Activated CD4-positive, alpha-beta T cell treated with anti-CD3 and anti-CD28 coated beads, Interleukin-2, amount 10 ng/mL, durations not matched to agents 7 days and 5 days (primary cell): Measurements from ENCODE around the gene SRM. TPM values are rescaled to one million over a fixed set of nuclear protein-coding genes. Genes with fewer than 3 reads are reported as not detected.
"Not testable (repeated sequence)": the region's sequence is repeated elsewhere in the genome, so short reads cannot be mapped to it uniquely, and the experiment has no call there.

Experiments used
- CTCF ChIA-PET: fragments of 350-600 bp; sonication (Branson Sonifier 250); formaldehyde crosslinking; loops from one replicate; lab custom pipeline; 2021; ENCODE audit warnings: antibody characterized with exemption; lab: Charles Lee
- POLR2A ChIA-PET: fragments of 350-600 bp; sonication (Branson Sonifier 250); formaldehyde crosslinking; loops from one replicate; lab custom pipeline; 2021; ENCODE audit warnings: antibody characterized with exemption; lab: Charles Lee
- DNase-seq: peaks from one replicate; pipeline ENCODE4 v3.0.0-alpha.2; 2020
- H3K27ac Mint-ChIP-seq: one replicate; pipeline ENCODE4 v1.8.0; 2021; ENCODE audit warnings: mild to moderate bottlenecking, moderate library complexity, mixed read lengths
- H3K27me3 Mint-ChIP-seq: one replicate; pipeline ENCODE4 v1.8.0; 2021; ENCODE audit warnings: mixed read lengths
- H3K36me3 Mint-ChIP-seq: one replicate; pipeline ENCODE4 v1.8.0; 2021; ENCODE audit warnings: low read depth, mixed read lengths
- H3K4me1 Mint-ChIP-seq: one replicate; pipeline ENCODE4 v1.8.0; 2021; ENCODE audit warnings: mixed read lengths
- H3K4me3 Mint-ChIP-seq: one replicate; pipeline ENCODE4 v1.8.0; 2021; ENCODE audit warnings: mild to moderate bottlenecking, moderate library complexity, mixed read lengths
- H3K9me3 Mint-ChIP-seq: one replicate; pipeline ENCODE4 v1.8.0; 2021; ENCODE audit warnings: mixed read lengths
- total RNA-seq, 2 experiments: library from RNA; stranded (reverse); gene quantifications; one replicate each; pipeline ENCODE4 v1.2.3, GENCODE V29; 2021

SRM gene
- total RNA-seq, 2 experiments from 2014 or later = 88.1 to 93.8 TPM

DNA sequence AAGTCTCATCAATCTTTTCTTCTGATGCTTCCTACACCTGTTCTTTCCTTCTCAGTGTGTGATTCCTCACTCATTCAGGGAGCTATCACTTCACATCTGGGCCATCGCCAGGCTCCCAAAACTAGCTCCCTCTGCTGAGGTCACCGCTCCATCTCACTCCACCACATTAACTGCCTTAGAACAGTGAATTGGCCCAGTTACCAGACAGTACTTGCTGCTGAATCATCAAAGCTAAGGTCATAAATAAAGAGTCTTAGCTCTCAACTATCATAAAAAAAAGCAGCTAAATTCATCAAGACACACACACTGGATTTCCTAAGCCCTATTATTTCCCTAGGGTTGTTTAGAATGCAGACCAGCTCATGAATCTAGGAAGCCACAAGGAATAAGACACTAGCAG is 18.8 kb upstream of the SRM start:
- no peaks in the 10 kb centered on the region for H3K27me3 Mint-ChIP-seq
- H3K27ac Mint-ChIP-seq = no peak overlapping the region
- no peaks in the 10 kb centered on the region for H3K9me3 Mint-ChIP-seq
- ChIA-PET POLR2A (interaction anchor here (0.7 kb wide), 1 partner anchor 8 kb away, joined by 4 read pairs; no protein-coding TSS in a partner anchor), CTCF (interaction anchor here (0.9 to 1.1 kb wide), 5 partner anchors 9 to 41 kb away, joined by 3 to 4 read pairs (median 3); no protein-coding TSS in a partner anchor)
- no peak overlapping the region for H3K4me3 Mint-ChIP-seq
- H3K36me3 Mint-ChIP-seq = peaks cover 49% of the 10 kb centered on the region
- no peaks in the 10 kb centered on the region for H3K4me1 Mint-ChIP-seq
- no peak for DNase-seq

DNA sequence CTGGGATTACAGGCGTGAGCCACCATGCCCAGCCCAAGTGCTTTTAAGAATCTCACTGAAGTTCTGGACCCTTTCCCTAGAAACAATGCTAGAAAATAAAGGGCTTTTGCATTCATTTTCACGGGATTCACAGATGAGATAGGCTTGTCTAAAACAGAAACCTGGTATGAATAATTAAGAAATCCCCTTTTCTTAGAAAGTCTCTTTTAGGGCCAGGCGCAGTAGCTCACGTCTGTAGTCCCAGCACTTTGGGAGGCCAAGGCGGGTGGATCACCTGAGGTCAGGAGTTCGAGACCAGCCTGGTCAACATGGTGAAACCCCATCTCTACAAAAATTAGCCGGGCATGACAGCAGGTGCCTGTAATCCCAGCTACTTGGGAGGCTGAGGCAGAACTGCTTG is 13.6 kb upstream of the SRM start:
- not testable (repeated sequence) for H3K27me3 Mint-ChIP-seq, H3K9me3 Mint-ChIP-seq, H3K4me3 Mint-ChIP-seq, DNase-seq, H3K4me1 Mint-ChIP-seq, H3K27ac Mint-ChIP-seq
- peaks cover 58% of the 10 kb centered on the region for H3K36me3 Mint-ChIP-seq
- ChIA-PET POLR2A (interaction anchor here (0.6 to 1.2 kb wide), 2 partner anchors 14 to 610 kb away, joined by 3 read pairs; partner anchors contain the start of gene SRM), CTCF (interaction anchor here (0.8 to 1.5 kb wide), 3 partner anchors 14 to 215 kb away, joined by 3 to 4 read pairs (median 3); no protein-coding TSS in a partner anchor)

DNA sequence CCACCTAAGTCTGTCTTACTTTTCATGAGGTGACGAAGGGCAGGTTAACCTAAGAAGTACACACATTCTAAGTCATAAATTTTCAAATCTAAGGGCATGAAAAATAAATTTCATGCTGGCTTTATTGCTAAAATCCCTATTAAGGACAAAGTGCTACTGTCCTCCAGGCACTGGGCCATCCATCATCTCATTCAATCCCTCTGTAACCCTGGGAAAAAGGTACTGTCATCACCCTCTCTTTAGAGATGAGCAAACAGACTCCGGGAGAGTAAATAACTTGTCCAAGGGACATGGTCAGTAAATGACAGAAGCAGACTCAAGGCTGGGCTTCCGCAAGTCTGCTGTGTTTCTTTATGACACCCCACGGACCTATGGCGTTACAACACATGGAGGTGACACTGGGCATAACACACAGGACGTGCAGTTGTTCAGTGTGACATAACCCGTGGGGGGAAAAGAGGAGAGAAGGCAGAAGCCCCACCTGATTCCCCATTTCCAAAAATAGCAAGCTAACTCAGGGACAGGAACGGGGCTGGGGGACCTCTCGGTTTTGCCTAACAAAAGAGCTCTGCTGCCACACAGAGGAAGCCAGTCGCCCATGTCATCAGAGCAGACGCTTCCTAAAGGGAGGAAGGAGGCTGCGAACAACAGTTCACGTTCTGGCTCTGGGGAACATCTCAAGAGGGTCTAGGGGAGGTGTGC is 12.5 kb upstream of the SRM start:
- no peak for DNase-seq
- Mint-ChIP-seq H3K27me3 (no peaks in the 10 kb centered on the region), H3K4me1 (peaks cover 7% of the 10 kb centered on the region), H3K9me3 (no peaks in the 10 kb centered on the region), H3K36me3 (peaks cover 58% of the 10 kb centered on the region), H3K4me3 (no peak overlapping the region), H3K27ac (no peak overlapping the region)
- ChIA-PET CTCF (interaction anchor here (1.2 to 1.5 kb wide), 2 partner anchors 15 to 35 kb away, joined by 3 read pairs; no protein-coding TSS in a partner anchor), POLR2A (interaction anchor here (1.2 kb wide), 1 partner anchor 13 kb away, joined by 3 read pairs; the partner anchor contains the start of gene SRM)

DNA sequence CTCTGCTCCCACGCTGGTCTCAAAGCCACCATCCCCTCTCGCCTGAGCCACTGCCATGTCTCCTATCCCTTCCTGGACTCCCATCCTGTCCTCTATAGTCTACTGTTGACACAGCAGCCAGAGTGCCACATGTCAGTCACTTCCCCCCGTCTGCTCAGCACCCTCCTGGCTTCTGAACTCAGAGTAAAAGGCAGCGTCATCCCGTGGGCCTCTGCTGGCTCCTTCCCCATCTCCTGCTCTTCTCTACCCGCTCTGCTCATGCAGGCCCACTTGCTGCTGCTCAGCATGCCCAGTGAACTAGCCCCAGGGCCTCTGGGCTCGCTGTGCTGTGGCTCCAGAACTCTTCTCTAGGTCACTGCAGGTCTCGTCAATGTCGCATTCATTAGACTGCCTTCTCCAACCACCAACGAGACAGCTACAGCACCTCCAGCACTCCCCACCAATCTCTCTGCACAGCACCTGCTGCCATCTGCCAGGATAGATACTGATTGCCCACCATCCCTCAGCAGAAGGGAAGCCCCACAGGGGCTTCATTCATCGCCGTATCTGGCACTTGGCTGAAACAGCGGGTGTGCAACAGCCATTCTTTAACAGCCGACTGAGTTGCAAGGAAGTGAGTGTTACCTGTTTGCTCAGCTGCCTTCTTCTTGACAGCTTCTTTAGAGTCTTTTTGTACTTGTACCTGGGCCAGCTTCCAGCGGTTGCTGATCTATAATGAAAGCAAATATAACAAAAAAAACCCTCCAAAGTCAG is 11.8 kb upstream of the SRM start:
- DNase-seq = no peak
- Mint-ChIP-seq H3K9me3 (no peaks in the 10 kb centered on the region), H3K4me1 (peaks cover 7% of the 10 kb centered on the region), H3K27me3 (no peaks in the 10 kb centered on the region), H3K36me3 (peaks cover 60% of the 10 kb centered on the region), H3K27ac (peak overlapping the region; percentile 54), H3K4me3 (no peak overlapping the region)
- ChIA-PET CTCF (interaction anchor here (1.5 kb wide), 2 partner anchors 10 to 16 kb away, joined by 3 read pairs; no protein-coding TSS in a partner anchor), POLR2A (no interaction called here)

DNA sequence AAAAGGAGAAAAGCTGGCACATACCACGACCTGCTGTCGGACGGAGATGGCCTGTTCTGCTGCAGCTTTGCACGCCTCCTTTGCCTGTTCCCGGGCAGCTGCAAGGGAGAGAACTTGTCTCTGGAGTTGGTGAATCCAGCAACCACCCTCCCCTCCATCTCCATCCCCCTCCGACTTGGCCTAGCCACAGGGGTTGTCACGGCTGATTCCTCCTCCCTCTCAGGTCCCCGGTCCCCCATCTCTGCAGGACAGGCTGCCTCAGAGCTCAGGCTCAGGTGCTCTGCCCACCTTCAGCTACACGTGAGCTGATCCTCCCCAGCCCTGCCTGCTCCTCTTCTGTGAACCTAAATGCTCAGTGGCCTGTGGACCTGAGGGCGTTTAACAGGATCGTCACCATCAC is 11.1 kb upstream of the SRM start:
- ChIA-PET CTCF (interaction anchor here (1.0 to 2.2 kb wide), 3 partner anchors 9 to 17 kb away, joined by 3 to 7 read pairs (median 5); partner anchors contain the start of gene SRM), POLR2A (interaction anchor here (0.6 kb wide), 3 partner anchors 8 to 13 kb away, joined by 3 to 4 read pairs (median 3); no protein-coding TSS in a partner anchor)
- H3K36me3 Mint-ChIP-seq = peaks cover 61% of the 10 kb centered on the region
- H3K4me1 Mint-ChIP-seq = peaks cover 7% of the 10 kb centered on the region
- no peak for DNase-seq
- no peaks in the 10 kb centered on the region for H3K27me3 Mint-ChIP-seq
- no peak overlapping the region for H3K27ac Mint-ChIP-seq
- no peak overlapping the region for H3K4me3 Mint-ChIP-seq
- no peaks in the 10 kb centered on the region for H3K9me3 Mint-ChIP-seq

DNA sequence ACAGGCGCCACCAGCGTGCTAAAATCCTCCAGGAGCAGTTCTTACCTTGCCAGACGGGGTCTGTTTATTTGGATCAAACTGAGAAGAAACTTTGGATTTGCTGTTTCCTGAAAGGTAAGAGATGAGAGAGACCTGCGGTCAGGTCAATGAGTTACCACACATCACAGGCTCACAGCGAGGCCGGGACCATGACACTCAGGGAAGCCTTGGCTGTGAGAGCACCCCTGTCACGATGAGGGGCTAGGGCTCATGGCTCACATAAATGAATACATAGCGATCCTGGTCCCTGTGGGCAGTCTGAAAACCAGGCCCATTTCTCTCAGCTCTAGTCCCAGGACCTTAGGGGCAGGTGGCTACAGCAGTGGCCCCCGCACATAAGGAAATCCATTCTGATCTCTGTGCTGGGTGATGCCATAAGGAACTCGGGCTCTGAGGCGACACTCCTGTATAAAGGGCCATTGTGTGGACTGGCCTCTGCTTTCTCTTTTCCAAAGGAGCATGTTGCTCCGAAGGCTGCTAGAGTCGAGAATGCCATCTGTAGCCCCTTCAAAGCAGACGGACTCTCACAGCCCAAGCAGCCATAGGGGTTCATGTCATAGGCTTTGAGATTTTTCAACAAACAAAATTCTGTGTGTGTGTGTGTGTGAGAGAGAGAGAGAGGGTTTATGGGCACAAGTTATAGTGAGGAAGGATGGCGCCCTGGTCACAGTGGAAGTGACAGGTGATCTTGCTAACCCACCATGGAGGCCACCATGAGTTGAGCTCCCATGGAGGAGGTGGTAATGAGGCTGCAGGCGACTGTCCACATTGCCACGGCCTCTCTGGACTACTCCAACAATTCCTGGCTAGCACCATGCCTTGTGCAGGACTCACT is 9.0 kb upstream of the SRM start:
- Mint-ChIP-seq H3K9me3 (no peaks in the 10 kb centered on the region), H3K27ac (no peak overlapping the region), H3K36me3 (peaks cover 66% of the 10 kb centered on the region), H3K27me3 (no peaks in the 10 kb centered on the region), H3K4me1 (peaks cover 7% of the 10 kb centered on the region), H3K4me3 (no peak overlapping the region)
- CTCF ChIA-PET = interaction anchor here (0.6 to 2.2 kb wide), 2 partner anchors 8 to 53 kb away, joined by 3 to 7 read pairs; partner anchors contain the start of gene SRM
- DNase-seq = no peak
- POLR2A ChIA-PET = no interaction called here

DNA sequence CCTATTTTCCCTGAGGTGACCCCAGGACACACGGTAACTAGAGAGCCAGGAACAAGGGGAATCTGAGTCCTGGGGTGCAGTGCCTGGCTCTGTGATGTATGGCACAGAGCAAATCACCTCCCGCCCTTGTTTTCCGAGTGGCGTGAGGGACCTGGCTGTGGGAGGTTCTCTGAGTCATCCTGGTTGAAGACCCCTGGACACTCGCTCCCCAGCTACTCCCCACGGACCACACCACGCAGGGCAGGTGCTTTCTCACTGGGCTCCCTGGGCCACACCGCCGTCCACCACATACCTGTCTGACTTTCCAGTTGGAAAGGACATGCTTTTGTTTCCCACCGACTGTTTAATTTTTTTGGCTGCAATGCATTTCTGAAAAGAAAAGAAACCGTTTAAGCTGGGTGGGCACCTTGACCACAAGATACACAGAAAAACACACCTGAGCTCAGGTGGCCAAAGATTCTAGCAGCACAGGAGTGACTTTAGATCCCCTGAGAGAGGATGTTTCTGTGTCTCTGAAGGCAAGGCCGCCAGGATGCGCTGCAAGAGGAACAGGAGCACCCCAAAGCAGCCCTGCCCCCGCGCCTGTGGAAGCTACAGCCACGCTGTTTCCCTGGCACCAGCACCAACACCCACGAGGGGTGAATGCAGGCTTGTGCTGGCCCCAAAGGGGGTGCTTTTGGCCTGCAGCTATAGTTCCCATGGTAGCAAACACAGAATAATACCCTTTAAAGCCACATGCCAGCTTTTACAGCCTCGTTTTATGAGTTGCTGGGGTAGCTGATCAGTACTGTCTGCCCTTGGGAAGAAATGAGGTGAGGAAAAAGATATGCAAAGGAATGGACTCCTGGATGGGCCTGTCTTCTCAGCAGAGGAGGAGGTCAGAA is 8.1 kb upstream of the SRM start:
- Mint-ChIP-seq H3K4me3 (no peak overlapping the region), H3K27ac (no peak overlapping the region), H3K36me3 (peaks cover 72% of the 10 kb centered on the region), H3K4me1 (peaks cover 13% of the 10 kb centered on the region), H3K27me3 (no peaks in the 10 kb centered on the region), H3K9me3 (no peaks in the 10 kb centered on the region)
- POLR2A ChIA-PET = no interaction called here
- CTCF ChIA-PET = interaction anchor here (0.6 kb wide), 1 partner anchor 54 kb away, joined by 3 read pairs; no protein-coding TSS in a partner anchor
- no peak for DNase-seq

DNA sequence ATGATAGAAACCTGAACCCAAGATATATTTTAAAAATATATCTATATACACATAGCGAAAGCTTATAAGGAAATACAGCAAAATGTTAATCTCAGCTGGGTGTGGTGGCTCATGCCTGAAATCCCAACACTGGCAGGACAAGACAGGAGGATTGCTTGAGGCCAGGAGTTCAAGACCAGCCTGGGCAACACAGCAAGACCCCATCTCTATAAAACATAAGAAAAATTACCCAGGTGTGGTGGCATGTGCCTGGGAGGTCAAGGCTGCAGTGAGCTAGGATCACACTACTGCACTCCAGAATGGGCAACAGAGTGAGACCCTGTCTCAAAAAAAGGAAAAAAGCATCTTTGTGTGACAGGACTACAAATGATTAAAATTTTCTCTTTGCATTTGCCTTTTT is 6.0 kb upstream of the SRM start:
- Mint-ChIP-seq H3K9me3 (no peaks in the 10 kb centered on the region), H3K4me3 (no peak overlapping the region), H3K27ac (no peak overlapping the region), H3K27me3 (no peaks in the 10 kb centered on the region), H3K4me1 (peaks cover 33% of the 10 kb centered on the region), H3K36me3 (peaks cover 56% of the 10 kb centered on the region)
- CTCF ChIA-PET = no interaction called here
- no peak for DNase-seq
- POLR2A ChIA-PET = no interaction called here

DNA sequence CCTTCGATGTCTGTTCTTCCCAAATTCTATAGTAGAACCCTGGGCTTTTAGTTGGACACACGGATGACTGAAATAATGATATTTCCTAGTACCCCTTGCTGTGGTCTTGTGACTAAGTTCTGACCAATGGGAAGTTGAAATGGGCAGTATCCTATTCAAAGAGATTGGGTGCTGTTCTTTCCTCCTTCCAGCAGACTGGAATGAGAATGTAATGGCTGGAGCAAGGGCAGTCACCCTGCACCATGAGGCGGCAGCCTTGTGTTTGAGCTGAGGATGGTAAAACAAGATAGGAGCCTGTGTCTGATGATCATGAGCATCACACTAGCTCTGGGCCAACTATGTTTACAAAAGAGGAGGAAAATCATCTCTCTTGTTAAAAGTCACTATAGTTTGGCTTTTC is 5.1 kb upstream of the SRM start:
- H3K4me3 Mint-ChIP-seq = no peak overlapping the region
- no peaks in the 10 kb centered on the region for H3K9me3 Mint-ChIP-seq
- H3K4me1 Mint-ChIP-seq = peaks cover 36% of the 10 kb centered on the region
- no peak overlapping the region for H3K27ac Mint-ChIP-seq
- no peaks in the 10 kb centered on the region for H3K27me3 Mint-ChIP-seq
- peaks cover 55% of the 10 kb centered on the region for H3K36me3 Mint-ChIP-seq
- ChIA-PET POLR2A (no interaction called here), CTCF (interaction anchor here (0.8 to 1.2 kb wide), 2 partner anchors 9 to 10 kb away, joined by 4 read pairs; no protein-coding TSS in a partner anchor)
- DNase-seq = no peak

DNA sequence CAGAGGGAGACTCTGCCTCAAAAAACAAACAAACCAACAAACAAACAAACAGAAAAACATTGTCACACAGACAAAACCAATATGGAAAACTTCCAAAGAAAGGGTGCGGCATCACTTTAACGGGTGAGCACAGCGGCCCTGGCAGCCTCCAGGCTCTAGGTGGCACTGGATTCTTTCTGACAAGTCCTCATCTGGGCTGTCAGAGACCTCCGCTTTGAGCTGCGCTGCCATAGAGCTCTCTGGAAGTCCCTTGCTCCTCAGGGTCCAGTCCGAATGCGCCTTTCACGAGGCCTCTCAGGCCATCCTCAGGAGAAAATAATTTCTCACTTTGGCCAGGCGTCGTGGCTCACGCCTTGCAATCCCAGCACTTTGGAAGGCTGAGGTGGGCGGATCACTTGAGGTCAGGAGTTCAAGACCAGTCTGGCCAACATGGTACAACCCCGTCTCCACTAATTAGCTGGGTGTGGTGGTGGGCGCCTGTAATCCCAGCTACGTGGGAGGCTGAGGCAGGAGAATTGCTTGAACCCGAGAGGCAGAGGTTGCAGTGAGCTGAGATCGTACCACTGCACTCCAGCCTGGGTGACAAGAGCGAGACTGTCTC is 4.2 kb upstream of the SRM start:
- Mint-ChIP-seq H3K4me1 (peaks cover 33% of the 10 kb centered on the region), H3K36me3 (peaks cover 46% of the 10 kb centered on the region)
- CTCF ChIA-PET = interaction anchor here (1.1 to 1.2 kb wide), 4 partner anchors 8 to 93 kb away, joined by 3 to 5 read pairs (median 4); no protein-coding TSS in a partner anchor
- POLR2A ChIA-PET, H3K4me3 Mint-ChIP-seq, H3K27me3 Mint-ChIP-seq, H3K27ac Mint-ChIP-seq, DNase-seq, H3K9me3 Mint-ChIP-seq: not testable (repeated sequence)

DNA sequence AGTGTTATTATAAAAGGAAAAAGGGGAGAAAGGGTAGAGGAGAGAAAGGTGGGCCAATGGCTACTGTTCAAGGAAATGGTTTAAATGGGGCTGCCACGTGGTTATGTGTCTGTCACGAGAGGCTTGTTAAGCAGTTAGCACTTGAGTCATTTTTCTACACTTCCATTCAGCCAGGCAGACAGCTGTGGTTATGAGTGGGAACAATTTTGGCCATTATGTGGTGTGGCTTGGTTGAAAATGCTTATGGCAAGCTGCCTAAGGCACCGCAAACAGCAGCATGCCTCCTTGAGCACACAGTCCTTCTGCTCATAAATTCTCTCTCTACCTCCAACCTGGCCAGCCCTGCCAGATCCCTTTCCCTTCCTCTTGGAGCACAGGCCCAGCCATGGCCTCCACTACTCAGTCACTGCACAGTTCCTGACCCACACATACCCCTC is 3.2 kb upstream of the SRM start:
- Mint-ChIP-seq H3K27me3 (no peaks in the 10 kb centered on the region), H3K27ac (peak overlapping the region; percentile 72), H3K4me3 (no peak overlapping the region), H3K36me3 (peaks cover 38% of the 10 kb centered on the region), H3K4me1 (peaks cover 41% of the 10 kb centered on the region), H3K9me3 (no peaks in the 10 kb centered on the region)
- CTCF ChIA-PET = interaction anchor here (0.9 to 1.1 kb wide), 2 partner anchors 11 to 25 kb away, joined by 4 to 5 read pairs; no protein-coding TSS in a partner anchor
- peak; percentile 37 for DNase-seq
- POLR2A ChIA-PET = no interaction called here
